ENCODE results near the gene SLC27A3. TPM values are rescaled to one million over a fixed set of nuclear protein-coding genes. Genes with fewer than 3 reads are reported as not detected.

Gene SLC27A3
- total RNA-seq, 1 experiment from 2014 or later = 38.9 TPM

- no peak for TF ChIP-seq ETV6 (CRISPR knock-in tag; IDR thresholded peaks at IDR 0.05)
- TF ChIP-seq ESRRA (CRISPR knock-in tag; IDR thresholded peaks at IDR 0.05; ENCODE audit: borderline replicate concordance) = no peak
- TF ChIP-seq ZNF512 (CRISPR knock-in tag; IDR thresholded peaks at IDR 0.05; ENCODE audit: borderline replicate concordance) = no peak
These were observed 23.1 kb upstream of the SLC27A3 start (continued) for GRCh38 chr1:153752072-153752471.

GRCh38 chr1:153752571-153753195, 22.5 kb upstream of the SLC27A3 start:
- TF ChIP-seq GRHL2 (CRISPR knock-in tag; IDR thresholded peaks at IDR 0.05; ENCODE audit: insufficient replicate concordance, severe bottlenecking) (no peak), ZNF219 (CRISPR knock-in tag; IDR thresholded peaks at IDR 0.05; ENCODE audit: borderline replicate concordance) (no peak), ATF1 (CRISPR knock-in tag; IDR thresholded peaks at IDR 0.05) (no peak), AR (CRISPR knock-in tag; IDR thresholded peaks at IDR 0.05) (no peak), EMX1 (CRISPR knock-in tag; IDR thresholded peaks at IDR 0.05) (no peak), ATF3 (CRISPR knock-in tag; conservative IDR thresholded peaks at IDR 0.05) (no peak), ARID4B (CRISPR knock-in tag; IDR thresholded peaks at IDR 0.05; ENCODE audit: borderline replicate concordance) (no peak), PRDM15 (CRISPR knock-in tag; IDR thresholded peaks at IDR 0.05) (no peak), CDX4 (CRISPR knock-in tag; IDR thresholded peaks at IDR 0.05; ENCODE audit: borderline replicate concordance) (no peak), SMAD4 (CRISPR knock-in tag; IDR thresholded peaks at IDR 0.05) (no peak), TEAD1 (CRISPR knock-in tag; IDR thresholded peaks at IDR 0.05) (no peak), PREB (CRISPR knock-in tag; IDR thresholded peaks at IDR 0.05; ENCODE audit: borderline replicate concordance) (no peak), CREM (CRISPR knock-in tag; IDR thresholded peaks at IDR 0.05) (no peak), GTF2I (CRISPR knock-in tag; conservative IDR thresholded peaks at IDR 0.05) (no peak)
- CTCF ChIA-PET = no interaction called here
- DNase-seq (ENCODE audit: low spot score) (no peak), ATAC-seq (no peak)
- peaks cover 79% of the 10 kb centered on the region for H3K36me3 Mint-ChIP-seq
- POLR2A ChIA-PET = interaction anchor here (0.6 kb wide), 1 partner anchor 31 kb away, joined by 4 read pairs; no protein-coding TSS in a partner anchor
- H3K4me1 Mint-ChIP-seq = peaks cover 26% of the 10 kb centered on the region
- H3K27me3 Mint-ChIP-seq (ENCODE audit: low read depth) = no peaks in the 10 kb centered on the region
- H3K9me3 Mint-ChIP-seq = no peaks in the 10 kb centered on the region
- H3K27ac Mint-ChIP-seq = peak overlapping the region; percentile 43
- no peak overlapping the region for H3K4me3 Mint-ChIP-seq
